Fibroblast of peridontal ligament (primary cell): ENCODE data around the gene DNAJC27.
"Not testable (repeated sequence)": the region's sequence is repeated elsewhere in the genome, so short reads cannot be mapped to it uniquely, and the experiment has no call there.

Source experiments
- DNase-seq: peaks from one replicate; pipeline ENCODE4 v3.0.0-alpha.2; 2010; ENCODE audit errors: extremely low read depth

DNAJC27 gene

DNA sequence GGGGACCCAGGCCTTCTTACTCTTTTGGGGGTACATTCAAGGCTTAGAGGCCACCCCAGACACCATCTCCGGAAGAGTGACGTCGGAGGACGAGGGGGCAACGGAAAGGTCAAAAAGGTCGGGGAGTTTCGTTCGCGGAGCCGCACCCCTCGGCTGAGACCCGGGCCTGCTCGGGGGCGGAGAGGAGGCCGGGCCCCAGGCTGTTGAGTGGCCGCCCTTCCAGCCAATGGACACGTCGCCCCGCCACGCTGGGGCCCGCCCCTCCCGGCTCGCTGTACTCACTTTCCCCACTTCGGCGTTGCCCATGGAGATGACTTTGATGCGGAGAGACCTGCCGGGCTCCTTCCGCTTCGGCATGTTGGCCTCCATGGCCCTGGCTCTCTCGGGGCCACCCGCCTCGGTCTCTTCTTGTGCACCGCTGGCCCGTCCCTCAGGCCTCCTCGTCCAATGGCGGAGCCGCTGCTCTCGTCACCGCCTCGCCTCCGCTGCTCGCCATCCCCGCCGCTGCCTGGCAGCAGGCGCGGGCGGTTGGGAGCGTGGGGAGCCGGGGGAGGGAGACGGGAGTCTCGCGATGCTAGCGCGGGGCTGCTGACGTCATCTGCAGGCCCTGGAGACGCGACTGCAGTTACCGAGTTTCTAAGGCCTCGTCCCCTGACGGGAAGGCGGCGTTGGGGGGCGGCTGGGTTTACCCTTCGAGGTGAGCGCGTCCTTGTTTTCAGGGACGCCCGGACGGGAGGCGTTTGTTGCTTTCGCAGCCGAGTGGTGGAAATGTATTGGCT is at the start of gene DNAJC27:
Gene DNAJC27 (minus strand): TSS at position 420 of the 779 bp plus-strand sequence. CDS start 51 bp downstream, at position 369.
- peak; percentile 97 for DNase-seq

DNA sequence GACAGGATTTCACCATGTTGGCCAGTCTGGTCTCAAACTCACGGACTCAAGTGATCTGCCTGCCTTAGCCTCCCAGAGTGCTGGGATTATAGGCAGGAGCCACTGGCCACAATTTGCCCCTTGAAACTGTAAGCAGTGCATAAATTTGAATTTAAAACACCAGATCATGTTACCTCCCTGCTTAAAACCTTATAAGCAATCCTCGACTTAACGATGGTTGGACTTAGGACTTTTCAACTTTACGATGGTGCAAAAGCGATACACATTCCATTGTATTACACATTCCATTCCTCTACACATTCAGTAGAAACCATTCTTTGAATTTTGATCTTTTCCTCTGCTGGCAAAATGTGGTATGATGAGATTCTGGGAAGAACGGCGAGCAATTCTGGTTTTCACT is 46.9 kb upstream of the DNAJC27 start:
- DNase-seq, result no peak

DNA sequence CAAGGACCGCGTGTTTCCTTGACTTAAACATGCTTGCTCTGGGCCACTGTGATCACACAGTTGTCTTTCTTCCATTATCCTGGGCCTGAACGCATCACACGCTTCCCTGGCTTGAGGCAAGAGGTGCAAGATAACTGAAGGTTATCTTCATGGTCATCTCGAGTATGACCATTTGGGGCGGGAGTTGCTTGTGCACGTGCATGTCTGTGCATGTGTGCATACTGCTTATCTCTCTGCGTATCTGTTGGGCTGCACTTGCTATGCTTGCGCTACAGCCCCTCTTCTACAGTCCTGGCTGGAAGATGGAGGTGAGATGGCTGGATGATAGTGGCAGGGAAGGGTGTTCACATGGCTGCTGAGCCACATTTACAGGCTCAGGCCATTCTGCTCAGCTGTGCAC is 42.9 kb upstream of the DNAJC27 start:
- DNase-seq, result no peak

DNA sequence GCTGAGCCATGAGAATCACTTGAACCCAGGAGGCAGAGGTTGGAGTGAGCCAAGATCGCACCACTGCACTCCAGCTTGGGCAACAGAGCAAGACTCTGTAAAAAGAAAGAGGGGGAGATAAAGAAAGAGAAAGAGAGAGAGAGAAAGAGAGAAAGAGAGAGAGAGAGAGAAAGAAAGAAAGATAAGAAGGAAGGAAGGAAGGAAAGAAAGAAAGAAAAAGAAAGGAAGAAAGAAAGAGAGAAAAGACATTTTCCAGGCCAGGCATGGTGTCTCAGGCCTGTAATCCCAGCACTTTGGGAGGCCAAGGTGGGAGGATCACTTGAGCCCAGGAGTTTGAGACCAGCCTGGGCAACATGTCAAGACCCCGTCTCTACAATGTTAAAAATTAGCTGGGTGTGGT is 39.6 kb upstream of the DNAJC27 start:
- not testable (repeated sequence) for DNase-seq

DNA sequence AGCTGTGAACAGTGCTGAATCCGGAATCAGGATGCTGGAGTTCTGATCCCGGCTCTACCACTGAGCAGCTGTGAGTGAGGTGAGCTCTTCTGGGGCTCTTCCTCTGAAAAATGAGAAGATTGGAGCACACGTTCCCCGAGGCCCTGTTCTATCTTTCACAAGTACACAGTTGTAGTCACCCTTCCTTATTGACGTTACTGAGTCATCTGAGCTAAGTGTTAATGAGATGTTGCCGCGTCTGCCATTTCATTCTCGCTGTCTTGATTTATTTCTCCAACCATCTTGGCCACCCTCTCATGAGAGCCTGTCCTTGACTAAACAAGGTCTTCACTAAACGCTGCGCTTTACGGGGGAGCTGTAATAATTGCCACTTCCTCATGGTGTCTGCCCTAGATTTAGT is 38.2 kb upstream of the DNAJC27 start:
- no peak for DNase-seq

DNA sequence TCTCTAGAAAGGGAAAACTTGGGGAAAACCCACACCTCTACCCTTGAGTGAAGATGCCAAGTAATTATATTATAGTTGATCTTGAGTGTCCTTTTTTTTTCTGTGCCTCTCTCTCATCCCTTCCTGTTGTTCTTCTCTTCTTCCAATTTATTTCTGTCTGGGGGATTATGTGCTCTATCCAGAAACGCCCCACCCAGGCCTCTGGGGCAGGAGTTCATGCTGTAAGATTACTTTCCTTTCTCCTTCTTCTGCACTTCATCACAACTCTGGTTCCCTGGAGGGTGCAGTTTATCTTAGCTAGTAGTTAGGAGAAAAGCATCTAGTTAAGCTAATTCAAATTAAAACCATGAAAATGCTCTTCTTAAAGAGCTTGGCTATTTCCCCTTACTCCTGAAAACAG is 30.3 kb upstream of the DNAJC27 start:
- DNase-seq, result no peak

DNA sequence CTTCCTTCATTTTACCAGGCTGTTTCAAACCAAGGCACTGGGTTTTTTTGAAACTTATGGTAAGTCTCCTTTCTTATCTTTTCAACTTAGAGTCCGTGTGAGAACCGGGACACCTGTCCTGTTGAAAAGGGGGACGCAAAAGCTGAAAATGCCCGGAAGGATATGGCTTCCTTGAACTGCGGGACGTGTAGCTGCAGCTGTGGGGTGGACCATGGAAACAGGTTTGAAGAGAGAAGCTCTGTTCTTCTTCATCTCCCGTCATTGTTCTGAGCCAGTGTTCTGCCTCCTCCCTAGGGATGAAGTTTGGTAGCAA is 29.5 kb upstream of the DNAJC27 start:
- DNase-seq, result no peak

DNA sequence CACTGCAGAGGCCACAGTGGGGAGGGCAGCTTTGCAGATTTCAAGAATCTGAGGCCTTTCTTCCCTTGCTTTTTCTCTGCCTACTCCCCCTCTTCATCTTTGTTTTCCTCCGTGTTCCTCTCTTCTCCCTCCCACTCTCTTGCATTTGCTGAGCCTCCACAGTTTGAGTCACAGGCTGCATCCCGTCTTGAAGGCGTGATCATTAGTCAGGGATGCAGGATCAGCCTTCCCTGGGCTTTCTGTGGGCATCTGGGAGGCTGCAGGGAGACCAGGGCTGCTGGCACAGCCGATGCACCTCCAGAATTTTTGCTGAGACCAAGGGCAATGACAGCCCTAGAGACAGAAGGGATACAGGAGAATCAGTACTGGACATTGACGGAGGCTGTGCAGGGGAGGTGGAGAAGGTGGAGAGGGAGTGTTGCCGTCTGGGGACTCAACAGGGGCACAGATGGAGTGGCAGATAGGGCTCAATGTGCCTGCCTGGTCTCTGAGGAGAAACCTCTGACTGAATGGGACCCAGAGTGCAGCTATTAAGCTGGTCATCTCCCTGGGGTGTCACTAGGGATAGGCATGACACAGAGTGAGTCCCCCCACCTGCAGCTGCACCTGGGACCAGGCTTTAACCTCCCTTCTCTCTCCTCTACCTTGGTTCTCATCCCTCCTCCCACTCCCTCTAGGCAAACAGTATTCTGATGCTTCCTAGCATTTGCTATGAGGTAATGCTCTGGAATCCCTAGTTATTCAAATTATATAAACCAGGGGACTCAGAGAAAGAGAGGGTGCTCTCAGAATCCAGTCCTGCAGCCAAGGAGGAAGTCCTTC is 29.0 kb upstream of the DNAJC27 start:
- DNase-seq, result peak; percentile 7

DNA sequence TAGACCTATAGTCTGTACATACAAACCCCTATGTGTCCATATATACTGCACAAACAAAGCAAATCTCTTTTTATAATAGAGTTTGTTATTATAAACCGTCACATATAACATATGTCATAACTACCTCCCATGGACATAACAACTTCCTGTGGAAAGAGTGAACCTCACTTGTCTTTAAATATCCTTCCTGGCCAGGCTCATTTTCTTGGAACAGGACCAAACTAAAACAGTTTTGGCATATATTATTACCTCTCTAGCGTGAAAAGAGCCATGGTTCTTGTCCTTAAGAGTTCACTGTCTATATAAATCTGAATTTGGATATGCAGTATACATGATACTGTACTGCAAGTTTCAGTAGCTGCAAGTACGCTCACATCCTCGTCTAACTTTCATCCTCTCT is 28.3 kb upstream of the DNAJC27 start:
- no peak for DNase-seq

DNA sequence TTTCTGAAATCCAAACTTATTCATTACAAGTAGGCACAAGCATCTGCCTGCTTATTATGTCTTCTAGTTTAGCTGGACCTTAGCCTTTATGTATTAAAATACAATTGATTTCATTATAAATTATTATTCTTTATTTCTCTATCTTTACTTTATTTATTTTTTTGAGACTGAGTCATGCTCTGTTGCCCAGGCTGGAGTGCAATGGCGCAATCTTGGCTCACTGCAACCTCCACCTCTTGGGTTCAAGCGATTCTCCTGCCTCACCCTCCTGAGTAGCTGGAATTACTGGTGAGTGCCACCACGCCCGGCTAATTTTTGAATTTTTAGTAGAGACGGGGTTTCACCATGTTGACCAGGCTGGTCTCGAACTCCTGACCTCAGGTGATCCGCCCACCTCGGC is 27.3 kb upstream of the DNAJC27 start:
- DNase-seq, result not testable (repeated sequence)

DNA sequence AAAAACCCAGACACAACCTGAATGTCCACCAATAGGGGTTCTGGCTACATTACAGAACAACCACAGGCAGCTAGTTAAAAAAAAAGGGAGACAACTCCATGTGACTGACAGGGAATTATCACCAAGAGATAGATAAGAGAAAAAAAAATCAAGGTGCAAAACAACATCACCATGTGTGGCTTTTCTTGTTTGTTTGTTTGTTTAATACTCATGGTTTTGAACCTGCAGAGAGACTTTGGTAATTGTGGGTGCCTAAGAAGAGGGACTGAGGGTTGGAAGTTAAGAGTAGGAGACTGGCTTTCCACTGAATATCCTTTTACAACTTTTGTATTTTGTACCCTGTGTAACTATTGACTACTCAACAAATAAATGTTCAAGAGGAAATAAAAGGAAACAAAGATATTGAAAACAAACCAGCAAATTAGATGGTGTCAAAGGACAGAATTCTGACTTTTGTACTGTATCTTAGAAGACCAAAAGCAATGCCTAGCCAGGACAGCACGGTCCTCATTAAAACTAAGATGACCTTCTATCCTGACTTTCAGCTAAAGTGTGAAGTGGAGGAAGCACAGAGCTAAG is 22.5 kb upstream of the DNAJC27 start:
- no peak for DNase-seq

DNA sequence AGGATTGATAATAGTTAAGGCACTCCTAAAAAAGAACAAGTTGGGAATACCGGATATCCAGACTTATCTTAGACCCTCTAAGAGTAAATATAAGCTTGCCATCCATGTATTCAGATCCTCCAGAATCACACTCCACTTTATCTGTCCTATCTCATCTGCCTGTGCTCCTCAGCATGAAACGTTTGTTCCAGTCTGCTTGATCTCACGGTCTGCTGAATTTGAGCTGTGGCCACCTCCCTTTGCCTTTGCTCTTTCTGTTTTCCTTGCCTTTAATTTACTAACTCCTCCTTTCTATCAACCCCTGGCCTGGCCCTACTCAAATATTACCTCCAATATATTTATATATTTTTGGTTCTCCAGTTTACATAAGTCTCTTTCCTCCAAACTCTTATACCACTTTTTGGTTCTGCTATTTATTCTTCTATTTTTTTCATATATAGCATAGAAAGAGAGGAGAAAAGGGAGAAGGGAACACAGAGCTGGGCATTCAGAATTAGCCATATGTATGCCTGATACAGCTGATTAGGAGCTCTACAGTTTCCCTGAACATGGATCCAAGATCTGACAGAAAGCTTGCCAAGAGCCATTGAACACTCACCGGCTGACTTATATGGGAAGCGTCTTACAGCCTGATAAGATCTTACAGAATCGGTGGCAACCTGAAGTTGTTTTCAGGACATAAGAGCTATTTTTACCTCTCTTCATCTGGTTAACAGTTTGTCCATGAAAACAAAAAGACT is 21.8 kb upstream of the DNAJC27 start:
- no peak for DNase-seq

DNA sequence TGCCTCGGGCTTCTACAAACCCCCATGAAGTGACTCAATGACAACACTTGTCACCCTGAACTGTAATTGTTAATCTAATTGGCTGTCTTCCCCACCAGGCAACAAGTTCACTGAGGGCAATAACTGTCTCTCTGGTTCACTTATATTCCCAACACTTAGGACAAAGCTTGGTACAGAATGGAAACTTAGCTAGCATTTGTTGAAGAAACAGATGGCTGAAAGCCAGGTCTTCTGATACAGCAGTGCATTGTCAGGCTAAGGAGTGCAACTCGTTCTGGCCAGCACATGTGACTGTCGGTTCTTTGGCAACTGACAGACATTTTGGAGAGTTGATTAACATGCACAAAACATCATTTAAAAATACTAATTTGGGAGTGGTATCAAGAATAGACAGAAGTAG is 14.6 kb upstream of the DNAJC27 start:
- no peak for DNase-seq

DNA sequence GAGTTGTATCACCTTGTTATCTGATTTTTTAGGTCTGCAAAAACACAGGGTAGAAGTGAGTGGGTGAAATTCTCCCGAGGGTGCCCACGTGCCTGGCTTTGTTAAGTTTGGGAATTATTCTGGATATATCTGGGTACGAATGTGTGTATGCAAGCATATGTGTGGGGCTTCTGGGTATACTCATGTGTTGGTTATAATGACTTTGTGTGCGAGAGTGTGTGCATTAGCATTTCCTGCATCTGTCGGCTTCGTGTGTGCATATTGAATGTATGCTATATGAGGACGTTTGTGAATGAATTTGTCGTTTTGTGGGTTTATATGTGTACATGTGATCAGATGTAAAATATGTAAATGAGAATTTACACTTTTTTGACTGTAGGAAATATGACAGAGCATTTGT is 13.8 kb upstream of the DNAJC27 start:
- DNase-seq, result no peak

DNA sequence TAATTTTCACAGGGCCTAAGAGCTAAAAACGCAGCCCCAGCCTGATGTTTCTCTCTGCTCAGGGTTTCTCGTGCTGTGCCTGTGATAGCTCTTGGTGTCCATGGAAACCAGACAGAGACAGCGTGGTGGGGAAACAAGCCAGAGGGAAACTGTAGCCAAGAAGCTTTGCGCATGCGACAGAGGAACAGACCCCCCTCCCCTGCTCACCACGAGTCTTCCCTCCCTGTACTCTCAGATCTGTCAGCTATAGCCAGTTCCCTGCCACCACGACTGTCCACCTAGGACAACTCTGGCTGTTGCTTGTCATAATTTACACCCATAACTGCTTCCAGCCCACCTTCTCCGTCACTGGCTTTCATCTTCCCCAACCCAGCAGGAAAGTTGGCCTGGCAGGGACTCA is 13.2 kb upstream of the DNAJC27 start:
- no peak for DNase-seq

DNA sequence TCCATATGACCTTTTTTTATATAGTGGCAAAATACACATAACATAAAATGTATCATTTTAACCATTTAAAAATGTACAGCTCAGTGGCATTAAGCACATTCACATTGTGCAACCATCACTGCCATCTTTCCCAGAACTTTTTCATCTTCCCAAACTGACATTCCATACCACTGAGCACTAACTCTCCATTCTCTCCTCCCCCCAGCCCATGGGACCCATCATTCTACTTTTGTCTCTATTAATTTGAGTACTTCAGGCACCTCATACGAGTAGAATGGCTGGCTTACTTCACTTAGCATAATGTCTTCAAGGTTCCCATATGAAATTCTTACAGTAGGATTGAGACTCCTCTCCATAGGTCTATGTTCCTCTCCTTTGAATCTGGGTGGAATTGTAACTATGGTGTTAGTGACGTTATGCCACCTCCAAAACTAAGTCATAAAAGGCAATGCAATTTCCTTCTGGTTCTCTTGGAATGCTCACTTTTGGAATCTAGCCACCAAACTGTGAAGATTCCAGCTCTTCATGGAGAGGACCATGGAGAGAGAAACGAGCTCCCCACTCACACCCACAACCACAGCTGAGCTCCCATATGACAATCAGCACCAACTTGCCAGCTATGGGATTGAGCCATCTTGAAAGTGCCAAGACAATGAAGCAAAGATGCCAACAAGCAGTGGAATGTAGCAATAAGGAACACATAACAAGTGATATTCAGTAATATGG is 9.8 kb upstream of the DNAJC27 start:
- DNase-seq, result peak; percentile 26

DNA sequence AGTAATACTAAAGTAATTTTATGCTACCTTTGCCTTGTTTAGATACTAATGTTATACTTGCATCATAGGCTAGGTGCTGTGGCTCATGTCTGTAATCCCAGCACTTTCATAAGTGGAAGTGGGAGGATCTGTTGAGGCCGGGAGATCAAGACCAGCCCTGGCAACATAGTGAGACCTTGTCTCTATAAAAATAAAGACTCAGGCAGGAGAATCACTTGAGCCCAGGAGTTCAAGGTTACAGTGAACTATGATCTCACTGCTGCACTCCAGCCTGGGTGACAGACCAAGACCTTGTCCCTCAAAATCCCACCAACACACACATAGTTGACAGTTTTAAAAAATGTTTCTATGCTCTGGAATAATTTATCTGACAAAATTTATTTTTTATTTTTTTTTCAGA is 6.9 kb upstream of the DNAJC27 start:
- DNase-seq, result no peak

DNA sequence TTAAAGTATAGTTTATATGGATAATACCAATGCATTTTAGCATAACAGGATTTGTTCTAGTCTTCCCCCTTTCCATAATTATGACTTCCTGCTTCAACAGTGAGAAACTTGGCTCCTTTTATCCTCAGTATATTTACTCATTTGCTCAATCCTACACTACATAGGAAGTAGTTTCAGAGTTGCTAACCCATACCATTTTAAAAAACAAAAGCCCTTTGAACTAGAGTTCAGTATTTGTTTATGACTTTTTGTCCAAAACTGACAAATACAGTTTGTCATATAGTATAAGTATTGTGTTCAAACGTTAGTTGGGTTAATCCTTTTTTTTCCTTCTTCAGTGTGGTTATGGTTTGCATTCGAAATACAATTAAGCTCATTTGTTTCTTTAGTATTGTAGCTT is 5.9 kb upstream of the DNAJC27 start:
- DNase-seq, result no peak

DNA sequence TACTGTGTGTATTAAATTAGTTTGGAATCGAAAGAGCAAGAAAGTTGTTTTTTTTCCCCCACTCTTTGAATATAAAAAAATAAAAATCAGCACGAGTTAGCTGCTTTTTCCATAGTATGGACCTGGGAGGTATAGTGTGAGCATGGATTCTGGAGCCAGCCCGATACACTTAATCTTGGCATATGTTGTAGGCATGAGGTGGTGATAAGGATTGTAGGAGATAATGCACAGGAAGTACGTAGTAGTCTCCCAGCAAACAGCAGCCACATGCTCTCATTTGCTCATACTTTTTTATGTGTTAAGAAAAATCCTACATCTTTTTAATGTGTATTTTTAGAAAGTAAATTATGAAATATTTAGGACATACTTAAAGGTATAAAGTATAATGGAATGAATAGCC is 2.1 kb upstream of the DNAJC27 start:
- DNase-seq, result no peak

DNA sequence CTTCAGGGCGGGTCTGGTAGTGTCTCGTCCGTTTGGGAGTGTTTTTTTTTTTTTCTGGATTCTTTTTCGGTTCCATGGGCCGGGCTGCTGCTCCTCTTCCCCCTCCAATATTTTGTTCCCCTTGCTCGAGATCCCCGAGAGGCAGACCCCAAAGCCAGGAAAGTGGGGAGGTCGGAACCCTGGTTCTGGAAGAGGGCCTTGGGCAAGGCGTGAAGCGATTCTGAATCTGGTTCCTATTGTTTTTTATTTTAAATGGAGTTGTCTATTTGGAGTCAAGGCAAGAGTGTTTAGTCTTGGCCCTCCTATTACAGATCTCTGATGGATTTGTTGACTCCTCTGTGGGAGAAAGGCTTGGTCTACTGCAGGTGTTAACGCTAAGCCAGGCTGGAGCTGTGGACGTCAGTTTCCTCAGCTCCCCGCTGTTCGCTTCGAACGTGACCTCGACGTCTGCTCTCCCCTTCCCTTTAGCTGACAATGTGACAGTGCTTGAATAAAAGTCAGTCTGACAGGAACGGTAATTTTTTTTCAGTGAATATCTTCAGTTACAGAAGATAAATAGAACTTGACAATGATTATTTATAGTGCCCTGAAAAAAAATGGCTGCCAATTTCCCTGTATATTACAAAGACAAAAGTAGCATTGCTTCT is 683 bp upstream of the DNAJC27 start:
- peak; percentile 48 for DNase-seq

DNA sequence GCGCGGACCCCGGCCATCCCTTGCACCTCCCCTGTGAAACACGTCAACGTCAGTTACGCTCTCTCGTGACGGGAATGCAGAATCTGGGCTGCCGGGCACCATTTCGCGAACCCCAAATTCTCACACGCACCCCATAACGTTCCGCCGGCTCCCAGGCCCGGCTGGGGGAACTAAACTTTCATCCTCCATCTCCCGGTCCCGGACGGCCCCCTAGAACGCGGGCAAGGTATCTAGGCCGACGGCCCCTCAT is 544 bp downstream of the DNAJC27 start:
- no peak for DNase-seq
